Measurements from ENCODE around the gene SPPL3. TPM values are rescaled to one million over a fixed set of nuclear protein-coding genes. Genes with fewer than 3 reads are reported as not detected.

Gene SPPL3
- total and polyA plus RNA-seq, 4 donors = 18.9 to 108 (median 67.8) TPM

DNA sequence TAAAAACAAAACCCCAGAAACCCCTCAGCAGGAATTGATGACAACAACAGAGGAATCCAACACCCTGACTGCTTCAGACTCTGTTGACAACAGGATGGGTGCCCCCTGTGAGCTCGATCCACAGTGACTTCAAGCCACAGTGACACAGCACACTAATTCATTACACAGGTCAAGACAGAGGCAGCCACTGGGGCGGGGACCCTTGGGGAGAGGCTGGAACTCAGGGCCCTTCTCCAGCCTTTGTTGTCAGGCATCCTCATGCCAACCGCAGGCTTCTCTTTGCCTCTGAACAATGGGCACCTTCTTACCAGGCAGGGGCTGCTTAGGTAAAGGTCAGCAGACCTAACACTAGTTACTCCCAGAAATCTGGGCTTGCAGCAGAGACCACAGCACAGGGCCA is 140.9 kb downstream of the SPPL3 start:
- Histone ChIP-seq H3K4me1 (ENCODE audit: control insufficient read depth, insufficient read depth, low read length) (peaks cover 13% of the 10 kb centered on the region), H3K9me3 (ENCODE audit: control insufficient read depth, insufficient read depth, low read length) (no peaks in the 10 kb centered on the region), H3K27me3 (ENCODE audit: control insufficient read depth, insufficient read depth, low read length) (no peaks in the 10 kb centered on the region), H3K36me3 (ENCODE audit: control insufficient read depth, insufficient read depth, low read length) (peaks cover 58% of the 10 kb centered on the region), H3K27ac (ENCODE audit: low read depth, low read length) (no peak overlapping the region), H3K4me3 (ENCODE audit: low read depth, low read length) (no peak overlapping the region)
- no peak for DNase-seq (ENCODE audit: low read depth in 4 of 6, low spot score in 6 of 6)
- 85% methylated on average over 3 of the region's 3 CpGs for WGBS (ENCODE audit: insufficient coverage)

DNA sequence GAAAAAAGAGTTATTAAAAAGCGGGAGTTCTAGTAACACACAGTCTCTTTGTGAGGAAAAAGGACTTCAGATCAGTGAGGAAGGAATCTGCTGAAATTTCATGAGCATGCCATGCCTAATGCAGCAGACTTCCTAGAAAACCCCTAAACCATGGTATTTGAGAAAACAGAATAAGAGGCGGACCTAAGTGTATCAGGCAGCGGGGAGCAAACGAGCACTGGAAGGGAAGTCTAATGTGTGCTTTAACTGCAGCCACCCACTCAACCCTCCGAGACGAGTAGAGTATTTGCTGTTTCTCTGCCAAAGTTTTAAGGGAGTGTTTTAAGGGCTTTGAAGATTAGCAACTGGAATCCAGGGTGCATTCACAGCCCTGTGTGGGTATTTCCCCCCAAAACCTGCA is 142.1 kb downstream of the SPPL3 start:
- Histone ChIP-seq H3K27me3 (ENCODE audit: control insufficient read depth, insufficient read depth, low read length) (no peaks in the 10 kb centered on the region), H3K36me3 (ENCODE audit: control insufficient read depth, insufficient read depth, low read length) (peaks cover 50% of the 10 kb centered on the region), H3K9me3 (ENCODE audit: control insufficient read depth, insufficient read depth, low read length) (no peaks in the 10 kb centered on the region), H3K27ac (ENCODE audit: low read depth, low read length) (peak overlapping the region; percentile 58), H3K4me3 (ENCODE audit: low read depth, low read length) (no peak overlapping the region), H3K4me1 (ENCODE audit: control insufficient read depth, insufficient read depth, low read length) (peaks cover 13% of the 10 kb centered on the region)
- DNase-seq (ENCODE audit: low read depth in 4 of 6, low spot score in 6 of 6) = peak in 1 of 6 donors; percentile 26
- no CpG with 5 or more reads among the region's 6 CpGs for WGBS (ENCODE audit: insufficient coverage)

DNA sequence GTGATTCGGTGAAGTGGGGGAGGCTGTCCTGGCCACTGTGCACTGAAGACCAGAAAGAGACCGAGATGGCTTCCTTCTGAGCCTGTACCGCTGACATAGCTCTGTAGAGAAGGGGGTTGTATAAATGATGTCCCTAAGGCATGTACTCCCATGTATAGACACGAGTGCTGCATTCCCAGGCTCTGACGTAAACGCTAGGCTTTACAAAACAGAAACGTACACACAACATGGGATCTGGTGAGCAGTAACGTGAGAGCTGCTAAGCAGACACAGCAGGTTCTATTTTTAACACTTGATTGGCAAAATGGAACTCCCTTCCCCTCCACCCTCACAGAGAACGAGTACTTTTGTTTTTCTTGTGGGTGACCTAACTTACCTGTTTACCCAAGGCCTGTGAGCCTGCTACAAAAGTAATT is 142.6 kb downstream of the SPPL3 start:
- Histone ChIP-seq H3K27me3 (ENCODE audit: control insufficient read depth, insufficient read depth, low read length) (no peaks in the 10 kb centered on the region), H3K9me3 (ENCODE audit: control insufficient read depth, insufficient read depth, low read length) (no peaks in the 10 kb centered on the region), H3K4me1 (ENCODE audit: control insufficient read depth, insufficient read depth, low read length) (peaks cover 13% of the 10 kb centered on the region), H3K4me3 (ENCODE audit: low read depth, low read length) (no peak overlapping the region), H3K27ac (ENCODE audit: low read depth, low read length) (peak overlapping the region; percentile 58), H3K36me3 (ENCODE audit: control insufficient read depth, insufficient read depth, low read length) (peaks cover 44% of the 10 kb centered on the region)
- DNase-seq (ENCODE audit: low read depth in 4 of 6, low spot score in 6 of 6) = peak in 1 of 6 donors; percentile 58
- WGBS (ENCODE audit: insufficient coverage) = 60% methylated on average over 6 of the region's 9 CpGs

DNA sequence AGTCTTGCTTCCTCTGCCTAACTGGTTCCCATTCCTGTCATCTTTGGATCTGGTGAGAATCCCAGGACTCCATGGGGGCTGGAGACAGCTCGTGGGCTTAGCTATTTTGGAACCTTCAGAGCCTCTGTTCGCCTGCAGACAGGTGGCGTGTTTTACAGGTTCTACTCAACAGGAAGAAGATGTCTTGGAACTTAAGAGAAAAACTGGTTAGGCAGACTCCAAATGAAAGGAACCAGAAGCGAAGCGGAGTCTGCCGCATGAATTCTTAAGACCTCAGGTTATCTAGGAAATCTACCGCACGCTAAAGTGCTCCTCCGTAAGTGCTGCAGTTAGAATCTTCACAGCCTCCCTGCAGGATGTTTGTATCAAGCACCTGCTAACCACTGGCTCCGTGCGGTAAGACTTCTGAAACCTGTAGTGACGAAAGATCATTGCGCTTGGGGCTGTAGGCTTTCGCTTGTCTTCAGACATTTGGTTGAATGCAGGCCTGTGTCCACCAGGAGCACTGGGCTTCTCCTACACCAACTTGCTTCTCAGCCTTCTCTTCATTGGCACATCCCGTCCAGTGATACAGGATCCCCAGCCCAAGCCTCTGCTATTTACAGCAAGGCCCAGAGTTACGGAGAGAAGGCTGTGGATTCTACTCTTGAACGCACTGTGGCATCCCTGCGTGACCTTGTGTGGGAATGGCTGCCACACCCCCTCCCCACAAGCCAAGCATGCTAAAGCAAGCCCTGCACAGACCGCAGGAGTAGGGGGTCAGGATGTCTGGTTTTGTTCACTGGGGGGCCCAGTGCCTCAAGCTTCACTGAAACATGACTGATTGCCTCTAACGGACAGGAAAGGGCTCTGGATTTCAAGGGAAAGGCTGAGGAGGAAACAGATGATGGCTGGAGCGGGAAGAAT is 143.6 kb downstream of the SPPL3 start:
- H3K4me3 ChIP-seq (ENCODE audit: low read depth, low read length) = no peak overlapping the region
- WGBS (ENCODE audit: insufficient coverage) = 89% methylated on average over 18 of the region's 21 CpGs
- H3K4me1 ChIP-seq (ENCODE audit: control insufficient read depth, insufficient read depth, low read length) = peaks cover 13% of the 10 kb centered on the region
- no peaks in the 10 kb centered on the region for H3K9me3 ChIP-seq (ENCODE audit: control insufficient read depth, insufficient read depth, low read length)
- DNase-seq (ENCODE audit: low read depth in 4 of 6, low spot score in 6 of 6) = no peak
- peaks cover 35% of the 10 kb centered on the region for H3K36me3 ChIP-seq (ENCODE audit: control insufficient read depth, insufficient read depth, low read length)
- peak overlapping the region; percentile 58 for H3K27ac ChIP-seq (ENCODE audit: low read depth, low read length)
- no peaks in the 10 kb centered on the region for H3K27me3 ChIP-seq (ENCODE audit: control insufficient read depth, insufficient read depth, low read length)

DNA sequence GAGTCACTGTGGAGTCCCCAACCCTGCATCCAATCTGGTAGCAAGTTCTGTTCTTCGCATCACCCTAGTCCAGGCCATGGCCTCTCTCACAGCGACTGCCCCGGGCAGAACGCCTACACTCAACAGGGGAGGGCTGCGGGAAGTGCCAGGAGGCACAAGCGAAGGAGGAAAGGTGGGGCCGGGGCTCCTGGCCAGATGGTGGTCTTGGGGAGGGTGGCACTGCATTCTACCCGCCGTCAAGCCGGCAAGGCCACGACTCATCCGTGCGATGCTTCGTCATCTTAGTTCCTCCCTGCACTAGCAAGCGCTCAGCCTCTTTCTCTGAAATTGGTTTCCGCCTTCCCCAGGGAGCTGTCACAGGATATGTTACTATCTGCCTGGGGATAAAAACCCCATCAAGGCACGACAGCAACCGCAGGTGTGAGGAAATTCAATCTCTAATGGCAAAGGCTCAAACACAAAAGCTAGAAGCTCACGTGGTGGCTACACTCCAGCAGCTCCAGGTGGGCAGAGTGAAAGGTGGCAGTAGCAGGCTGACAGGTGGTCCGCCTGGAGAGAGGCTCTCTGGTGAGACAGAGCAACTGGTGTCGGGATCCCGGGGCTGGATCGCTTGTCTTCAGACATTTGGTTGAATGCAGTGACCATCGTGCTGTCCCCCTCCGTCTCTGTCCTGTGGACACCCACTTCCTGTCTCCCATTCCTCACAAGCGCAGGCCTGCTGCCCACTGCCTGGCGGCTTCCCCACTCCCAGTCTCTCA is 144.4 kb downstream of the SPPL3 start:
- Histone ChIP-seq H3K9me3 (ENCODE audit: control insufficient read depth, insufficient read depth, low read length) (no peaks in the 10 kb centered on the region), H3K27me3 (ENCODE audit: control insufficient read depth, insufficient read depth, low read length) (no peaks in the 10 kb centered on the region), H3K4me3 (ENCODE audit: low read depth, low read length) (no peak overlapping the region), H3K27ac (ENCODE audit: low read depth, low read length) (no peak overlapping the region), H3K4me1 (ENCODE audit: control insufficient read depth, insufficient read depth, low read length) (peaks cover 13% of the 10 kb centered on the region), H3K36me3 (ENCODE audit: control insufficient read depth, insufficient read depth, low read length) (peaks cover 28% of the 10 kb centered on the region)
- DNase-seq (ENCODE audit: low read depth in 4 of 6, low spot score in 6 of 6) = peak in 1 of 6 donors; percentile 84
- 79% methylated on average over 20 of the region's 27 CpGs for WGBS (ENCODE audit: insufficient coverage)

DNA sequence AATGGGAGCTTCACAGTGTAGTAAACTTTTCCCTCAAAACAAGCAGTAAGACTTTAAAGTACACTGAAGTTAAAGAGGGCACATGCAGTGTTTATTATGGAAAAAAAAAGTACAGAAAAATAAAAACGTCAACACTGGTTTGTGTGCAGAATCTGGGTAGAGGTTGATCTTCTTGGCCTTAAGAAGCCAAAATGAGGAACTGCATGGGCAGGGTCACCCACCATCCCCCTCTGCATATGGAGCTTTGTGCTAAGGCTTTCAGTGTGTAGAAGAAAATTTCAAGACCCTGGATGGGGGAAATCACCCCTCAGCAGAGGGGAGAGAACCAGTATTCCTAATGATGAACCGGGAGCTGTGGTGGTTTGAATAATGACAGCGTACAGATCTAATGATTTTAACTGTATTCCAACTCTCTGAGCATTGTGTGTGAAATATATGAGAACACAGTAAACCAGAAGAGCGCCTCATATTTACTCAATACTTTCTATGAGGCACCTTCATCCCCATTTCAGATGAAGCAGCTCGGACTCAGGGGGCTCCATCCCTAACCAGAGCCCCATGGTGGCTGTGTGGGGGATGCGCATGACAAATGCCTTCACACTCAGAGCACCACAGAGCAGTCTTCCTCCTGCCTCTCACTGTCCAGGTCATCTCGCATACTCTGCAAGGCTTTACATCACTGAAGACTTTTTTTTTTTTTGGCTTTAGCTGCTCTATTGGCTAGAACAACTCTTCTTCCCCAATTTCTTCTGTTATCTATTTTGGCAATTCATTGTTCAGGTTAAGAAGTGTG is 145.2 kb downstream of the SPPL3 start:
- Histone ChIP-seq H3K4me3 (ENCODE audit: low read depth, low read length) (no peak overlapping the region), H3K27ac (ENCODE audit: low read depth, low read length) (no peak overlapping the region), H3K4me1 (ENCODE audit: control insufficient read depth, insufficient read depth, low read length) (peaks cover 13% of the 10 kb centered on the region), H3K27me3 (ENCODE audit: control insufficient read depth, insufficient read depth, low read length) (no peaks in the 10 kb centered on the region), H3K36me3 (ENCODE audit: control insufficient read depth, insufficient read depth, low read length) (peaks cover 25% of the 10 kb centered on the region), H3K9me3 (ENCODE audit: control insufficient read depth, insufficient read depth, low read length) (no peaks in the 10 kb centered on the region)
- no peak for DNase-seq (ENCODE audit: low read depth in 4 of 6, low spot score in 6 of 6)
- WGBS (ENCODE audit: insufficient coverage) = 100% methylated on average over 1 of the region's 7 CpGs

DNA sequence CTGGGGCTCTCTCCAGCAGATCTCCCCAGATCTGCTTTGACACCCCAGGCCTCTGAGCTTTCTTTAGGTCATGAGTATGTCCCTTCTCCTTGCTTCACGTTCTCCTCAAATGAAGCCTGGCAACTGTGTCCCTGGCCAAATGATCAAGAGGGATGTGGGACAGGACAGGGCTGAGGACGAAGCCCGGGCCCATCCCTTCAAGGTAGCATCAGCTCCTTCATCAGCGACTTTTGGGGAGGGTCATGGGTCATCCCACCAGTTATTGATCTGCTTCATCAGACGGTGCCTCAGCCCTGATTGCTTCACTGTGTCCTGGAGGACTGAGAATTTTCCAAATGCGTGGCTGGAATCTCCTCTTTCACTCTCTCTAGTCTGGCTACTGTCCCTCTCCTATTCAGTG is 146.2 kb downstream of the SPPL3 start:
- H3K4me3 ChIP-seq (ENCODE audit: low read depth, low read length) = no peak overlapping the region
- no peak for DNase-seq (ENCODE audit: low read depth in 4 of 6, low spot score in 6 of 6)
- H3K27me3 ChIP-seq (ENCODE audit: control insufficient read depth, insufficient read depth, low read length) = no peaks in the 10 kb centered on the region
- no peak overlapping the region for H3K27ac ChIP-seq (ENCODE audit: low read depth, low read length)
- 87% methylated on average over 6 of the region's 6 CpGs for WGBS (ENCODE audit: insufficient coverage)
- peaks cover 7% of the 10 kb centered on the region for H3K4me1 ChIP-seq (ENCODE audit: control insufficient read depth, insufficient read depth, low read length)
- peaks cover 18% of the 10 kb centered on the region for H3K36me3 ChIP-seq (ENCODE audit: control insufficient read depth, insufficient read depth, low read length)
- no peaks in the 10 kb centered on the region for H3K9me3 ChIP-seq (ENCODE audit: control insufficient read depth, insufficient read depth, low read length)

DNA sequence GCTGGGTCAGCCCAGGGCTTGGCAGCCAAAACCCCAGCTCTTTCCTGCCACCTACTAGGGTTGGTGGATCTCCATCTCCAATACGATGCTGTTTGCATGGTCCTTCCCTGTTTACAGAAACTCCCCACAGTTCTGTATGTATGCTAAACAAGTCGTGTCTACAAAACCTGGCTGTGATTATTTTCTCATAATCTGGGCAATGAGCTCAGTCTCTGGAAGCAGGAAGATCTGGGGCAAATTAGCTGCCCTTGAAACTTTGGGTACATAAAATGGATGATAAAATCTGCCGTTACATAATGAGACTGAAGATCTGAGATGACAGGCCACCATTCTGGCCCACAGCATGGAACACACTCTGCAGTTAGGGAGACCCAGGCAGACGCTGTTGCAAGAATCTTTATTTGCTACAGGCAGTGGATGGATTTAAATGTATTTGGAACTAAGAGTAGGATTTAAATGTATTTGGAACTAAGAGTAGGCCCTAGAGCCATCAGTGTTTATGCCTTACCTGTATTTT is 146.9 kb downstream of the SPPL3 start:
- Histone ChIP-seq H3K27ac (ENCODE audit: low read depth, low read length) (no peak overlapping the region), H3K4me1 (ENCODE audit: control insufficient read depth, insufficient read depth, low read length) (peaks cover 7% of the 10 kb centered on the region), H3K9me3 (ENCODE audit: control insufficient read depth, insufficient read depth, low read length) (no peaks in the 10 kb centered on the region), H3K27me3 (ENCODE audit: control insufficient read depth, insufficient read depth, low read length) (no peaks in the 10 kb centered on the region), H3K4me3 (ENCODE audit: low read depth, low read length) (no peak overlapping the region), H3K36me3 (ENCODE audit: control insufficient read depth, insufficient read depth, low read length) (peaks cover 18% of the 10 kb centered on the region)
- DNase-seq (ENCODE audit: low read depth in 4 of 6, low spot score in 6 of 6) = no peak
- 73% methylated on average over 3 of the region's 4 CpGs for WGBS (ENCODE audit: insufficient coverage)

DNA sequence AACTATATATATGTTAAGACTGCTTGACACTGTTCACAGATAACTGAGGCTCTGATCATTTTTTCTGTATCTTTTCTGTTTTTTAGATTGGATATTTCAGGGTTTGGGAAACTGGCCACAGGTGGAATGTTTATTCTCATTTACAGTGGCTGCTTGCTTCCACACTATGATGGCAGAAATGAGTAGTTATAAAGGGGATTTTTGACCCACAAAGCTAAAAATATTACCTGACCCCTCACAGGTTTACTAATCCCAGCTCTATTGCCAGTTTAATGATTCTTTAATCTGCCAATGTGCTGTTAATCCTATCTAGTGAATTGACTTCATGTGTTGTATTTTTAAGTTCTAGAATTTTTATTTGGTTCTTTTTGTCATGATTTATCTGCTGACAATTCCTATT is 148.9 kb downstream of the SPPL3 start:
- H3K27me3 ChIP-seq (ENCODE audit: control insufficient read depth, insufficient read depth, low read length) = no peaks in the 10 kb centered on the region
- H3K27ac ChIP-seq (ENCODE audit: low read depth, low read length) = no peak overlapping the region
- no peaks in the 10 kb centered on the region for H3K9me3 ChIP-seq (ENCODE audit: control insufficient read depth, insufficient read depth, low read length)

More for the DNA sequence above, 148.9 kb downstream of the SPPL3 start:
- no peak for DNase-seq (ENCODE audit: low read depth in 4 of 6, low spot score in 6 of 6)
- peaks cover 9% of the 10 kb centered on the region for H3K36me3 ChIP-seq (ENCODE audit: control insufficient read depth, insufficient read depth, low read length)
- peaks cover 7% of the 10 kb centered on the region for H3K4me1 ChIP-seq (ENCODE audit: control insufficient read depth, insufficient read depth, low read length)
- H3K4me3 ChIP-seq (ENCODE audit: low read depth, low read length) = no peak overlapping the region
